Calu3 (cell line): ENCODE measurements around the gene AARS2. TPM values are rescaled to one million over a fixed set of nuclear protein-coding genes. Genes with fewer than 3 reads are reported as not detected.

Source experiments
- BruUV-seq: library from RNA; stranded (reverse); fragments of 400-500 nt; replicated peaks from 2 replicates; lab custom pipeline; 2021; lab: Mats Ljungman, UMichigan
- CTCF ChIA-PET: fragments of 300-600 bp; sonication (Branson Sonifier 250); formaldehyde crosslinking; loops from one replicate; lab custom pipeline; 2022; ENCODE audit warnings: antibody characterized with exemption; lab: Charles Lee
- DNase-seq: peaks from one replicate; pipeline ENCODE4 v3.0.0; 2022
- H3K27ac Mint-ChIP-seq: one replicate; pipeline ENCODE4 v1.8.0; 2022; ENCODE audit warnings: mixed read lengths; ENCODE audit not compliant: unreplicated experiment
- H3K27me3 Mint-ChIP-seq: one replicate; pipeline ENCODE4 v1.8.0; 2022; ENCODE audit warnings: mixed read lengths; ENCODE audit not compliant: unreplicated experiment
- H3K36me3 Mint-ChIP-seq: one replicate; pipeline ENCODE4 v1.8.0; 2022; ENCODE audit warnings: mild to moderate bottlenecking, moderate library complexity, mixed read lengths; ENCODE audit not compliant: insufficient read depth, unreplicated experiment
- H3K4me1 Mint-ChIP-seq: one replicate; pipeline ENCODE4 v1.8.0; 2022; ENCODE audit warnings: mild to moderate bottlenecking, low read depth, mixed read lengths; ENCODE audit not compliant: unreplicated experiment
- H3K4me3 Mint-ChIP-seq: one replicate; pipeline ENCODE4 v1.8.0; 2022; ENCODE audit warnings: mild to moderate bottlenecking, low read depth, moderate library complexity, mixed read lengths; ENCODE audit not compliant: unreplicated experiment
- H3K9me3 Mint-ChIP-seq: one replicate; pipeline ENCODE4 v1.8.0; 2022; ENCODE audit warnings: low read depth, mixed read lengths; ENCODE audit not compliant: unreplicated experiment
- intact Hi-C: fragments of 100-400 bp; cut with micrococcal nuclease; formaldehyde crosslinking; loops from one replicate; pipeline ENCODE4 v1.10.0; 2022; ENCODE audit not compliant: unreplicated experiment
- total RNA-seq: library from RNA; stranded (reverse); gene quantifications from 2 replicates; pipeline ENCODE4 v1.2.3, GENCODE V29; 2022
- TF ChIP-seq, protein P1 (sequence below): fragments of 200-600 bp; IDR thresholded peaks from one replicate; pipeline ENCODE4 v1.8.0; 2022; ENCODE audit warnings: antibody characterized with exemption; ENCODE audit not compliant: unreplicated experiment

AARS2 gene
- total RNA-seq, 1 experiment from 2014 or later: 37.5 TPM

DNA sequence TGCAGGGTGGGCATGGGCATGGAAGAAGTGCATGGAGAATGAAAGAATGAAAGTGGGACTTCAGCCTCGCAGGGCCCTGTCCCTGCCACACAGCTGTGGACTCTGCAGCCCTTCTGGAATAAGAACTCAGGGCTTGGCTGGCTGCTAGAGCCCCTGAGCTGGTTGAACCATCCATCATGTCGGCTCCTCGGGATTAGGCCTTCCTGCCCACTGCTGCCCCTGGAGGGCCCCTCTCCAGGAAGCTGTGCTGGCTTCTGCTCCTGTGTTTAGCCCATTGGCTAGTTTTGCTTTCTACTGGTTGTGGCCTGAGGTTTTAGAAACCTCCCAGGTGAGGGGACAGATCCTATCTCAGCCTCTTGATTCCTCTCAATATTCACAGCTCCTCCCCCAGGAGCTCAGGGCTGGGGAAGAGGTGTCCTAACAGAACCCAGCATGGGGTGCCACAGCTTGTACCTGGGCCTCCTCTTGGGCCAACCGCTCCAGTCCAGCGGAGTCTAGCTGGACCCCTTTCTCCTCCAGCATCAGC is 7.9 kb downstream of the AARS2 start:
- Mint-ChIP-seq H3K4me1 (no peaks in the 10 kb centered on the region), H3K27ac (no peak overlapping the region), H3K4me3 (no peak overlapping the region), H3K27me3 (no peaks in the 10 kb centered on the region), H3K9me3 (no peaks in the 10 kb centered on the region), H3K36me3 (peaks cover 42% of the 10 kb centered on the region)
- intact Hi-C loops: loop anchor here (2.0 kb wide), 1 partner anchor 36 kb away; no protein-coding TSS in a partner anchor
- TF ChIP-seq, protein P1, sequence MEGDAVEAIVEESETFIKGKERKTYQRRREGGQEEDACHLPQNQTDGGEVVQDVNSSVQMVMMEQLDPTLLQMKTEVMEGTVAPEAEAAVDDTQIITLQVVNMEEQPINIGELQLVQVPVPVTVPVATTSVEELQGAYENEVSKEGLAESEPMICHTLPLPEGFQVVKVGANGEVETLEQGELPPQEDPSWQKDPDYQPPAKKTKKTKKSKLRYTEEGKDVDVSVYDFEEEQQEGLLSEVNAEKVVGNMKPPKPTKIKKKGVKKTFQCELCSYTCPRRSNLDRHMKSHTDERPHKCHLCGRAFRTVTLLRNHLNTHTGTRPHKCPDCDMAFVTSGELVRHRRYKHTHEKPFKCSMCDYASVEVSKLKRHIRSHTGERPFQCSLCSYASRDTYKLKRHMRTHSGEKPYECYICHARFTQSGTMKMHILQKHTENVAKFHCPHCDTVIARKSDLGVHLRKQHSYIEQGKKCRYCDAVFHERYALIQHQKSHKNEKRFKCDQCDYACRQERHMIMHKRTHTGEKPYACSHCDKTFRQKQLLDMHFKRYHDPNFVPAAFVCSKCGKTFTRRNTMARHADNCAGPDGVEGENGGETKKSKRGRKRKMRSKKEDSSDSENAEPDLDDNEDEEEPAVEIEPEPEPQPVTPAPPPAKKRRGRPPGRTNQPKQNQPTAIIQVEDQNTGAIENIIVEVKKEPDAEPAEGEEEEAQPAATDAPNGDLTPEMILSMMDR: no peak
- no peak for DNase-seq
- no TSS peak for BruUV-seq
- CTCF ChIA-PET: interaction anchor here (0.6 to 3.9 kb wide), 9 partner anchors 8 to 594 kb away, joined by 3 to 25 read pairs (median 3); partner anchors contain the start of gene AARS2

DNA sequence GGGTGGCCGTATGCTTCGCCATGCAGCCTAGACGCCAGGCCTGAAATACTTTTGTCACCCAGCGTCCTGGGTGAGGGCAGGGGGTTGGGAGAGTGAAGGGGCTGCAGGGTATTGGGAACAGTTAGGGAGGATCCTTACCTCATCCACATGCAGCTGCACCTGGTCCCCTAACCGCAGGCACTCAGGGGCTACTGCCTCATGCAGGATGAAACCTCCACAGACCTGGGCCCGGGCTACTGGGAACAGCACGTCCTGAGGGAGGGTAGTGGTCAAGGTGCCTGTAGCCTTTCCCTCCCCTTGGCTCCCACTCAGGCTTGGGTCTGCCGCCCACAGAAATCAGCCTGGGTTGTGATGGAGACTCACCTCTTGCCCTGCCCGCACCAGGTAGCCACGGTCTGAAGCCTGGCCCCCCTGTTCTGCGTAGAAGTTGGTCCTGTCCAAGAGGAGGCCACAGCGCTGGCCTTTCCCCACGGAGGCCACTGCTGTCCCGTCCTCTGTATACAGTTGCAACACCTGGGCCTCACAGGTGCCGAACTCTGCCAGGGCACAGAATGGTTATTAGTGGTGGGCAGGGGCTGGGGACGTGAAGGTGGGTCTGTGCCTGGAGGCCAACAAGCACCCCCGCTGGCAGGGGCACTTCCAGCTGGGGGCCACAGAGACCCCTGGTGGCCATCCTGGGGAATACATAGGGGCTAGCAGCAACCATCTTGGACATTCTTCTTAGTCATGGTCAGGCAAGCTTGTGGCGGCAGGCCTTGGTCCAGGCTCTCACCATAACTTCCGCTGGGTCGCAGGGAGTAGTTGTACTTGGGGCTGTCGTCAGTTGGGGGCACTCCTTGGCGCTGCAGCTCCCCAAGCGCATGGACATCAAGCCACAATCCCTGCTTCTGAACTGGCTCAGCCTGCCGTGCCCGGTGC is 8.6 kb downstream of the AARS2 start:
- no peak overlapping the region for H3K27ac Mint-ChIP-seq
- no peak overlapping the region for H3K4me3 Mint-ChIP-seq
- intact Hi-C loops: loop anchor here (2.0 kb wide), 1 partner anchor 36 kb away; no protein-coding TSS in a partner anchor
- CTCF ChIA-PET: interaction anchor here (0.8 to 3.9 kb wide), 7 partner anchors 9 to 209 kb away, joined by 3 to 25 read pairs (median 3); partner anchors contain the start of gene AARS2
- H3K36me3 Mint-ChIP-seq: peaks cover 38% of the 10 kb centered on the region
- no TSS peak for BruUV-seq
- H3K4me1 Mint-ChIP-seq: no peaks in the 10 kb centered on the region
- no peaks in the 10 kb centered on the region for H3K9me3 Mint-ChIP-seq
- TF ChIP-seq, protein P1: peak; percentile 88
- peaks cover 2% of the 10 kb centered on the region for H3K27me3 Mint-ChIP-seq
- DNase-seq: peak; percentile 62

DNA sequence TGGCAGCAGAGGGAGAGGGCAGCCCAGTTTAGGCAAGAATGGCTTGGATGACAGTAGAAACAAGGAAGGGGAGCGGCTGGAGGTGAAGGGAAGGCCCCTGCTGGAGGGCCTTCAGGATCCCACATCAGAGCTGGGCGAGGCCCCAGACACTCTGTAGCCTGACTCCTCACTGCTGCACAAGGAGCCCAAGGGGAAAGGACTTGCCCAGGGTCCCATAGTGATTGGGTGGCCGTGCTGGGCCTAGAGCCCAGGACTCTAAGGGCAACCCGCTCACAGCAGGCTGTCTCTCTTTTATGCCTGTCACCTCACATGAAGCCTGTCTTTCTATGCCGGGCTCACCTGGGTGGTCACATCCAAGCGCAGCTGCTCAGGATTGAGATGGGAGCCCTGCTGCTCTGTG is 9.3 kb downstream of the AARS2 start:
- TF ChIP-seq, protein P1: no peak
- no peaks in the 10 kb centered on the region for H3K4me1 Mint-ChIP-seq
- H3K4me3 Mint-ChIP-seq: no peak overlapping the region
- CTCF ChIA-PET: interaction anchor here (1.8 to 3.9 kb wide), 2 partner anchors 9 to 36 kb away, joined by 8 to 25 read pairs; partner anchors contain the start of gene AARS2
- intact Hi-C loops: loop anchor here (2.0 kb wide), 1 partner anchor 35 kb away; no protein-coding TSS in a partner anchor
- no peak for DNase-seq
- BruUV-seq: no TSS peak
- H3K9me3 Mint-ChIP-seq: no peaks in the 10 kb centered on the region
- H3K27ac Mint-ChIP-seq: no peak overlapping the region
- H3K27me3 Mint-ChIP-seq: peaks cover 9% of the 10 kb centered on the region
- peaks cover 40% of the 10 kb centered on the region for H3K36me3 Mint-ChIP-seq

DNA sequence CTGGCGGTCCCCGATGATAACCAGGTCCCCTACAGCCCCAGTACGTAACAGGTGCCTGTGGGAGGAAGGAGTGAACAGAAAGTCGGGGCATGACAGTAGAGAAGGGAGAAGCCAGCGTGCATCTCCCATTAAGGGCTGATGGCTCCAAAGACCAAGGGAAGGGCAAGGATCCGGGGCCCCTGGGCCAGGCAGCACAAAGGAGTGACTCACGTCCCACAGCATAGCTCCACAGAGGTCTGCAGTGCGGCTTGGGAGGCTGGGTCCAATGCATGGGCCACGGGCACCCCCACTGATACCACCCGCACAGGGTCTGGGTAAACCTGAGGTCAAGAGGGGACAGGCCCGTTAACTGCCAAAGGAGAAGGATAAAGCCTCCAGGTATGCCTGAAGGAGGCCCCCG is 10.3 kb downstream of the AARS2 start:
- H3K27me3 Mint-ChIP-seq: peaks cover 19% of the 10 kb centered on the region
- H3K4me1 Mint-ChIP-seq: no peaks in the 10 kb centered on the region
- intact Hi-C loops: no loop called here
- TF ChIP-seq, protein P1: no peak
- no peaks in the 10 kb centered on the region for H3K9me3 Mint-ChIP-seq
- H3K4me3 Mint-ChIP-seq: no peak overlapping the region
- H3K27ac Mint-ChIP-seq: no peak overlapping the region
- DNase-seq: no peak
- H3K36me3 Mint-ChIP-seq: peaks cover 42% of the 10 kb centered on the region
- no TSS peak for BruUV-seq
- CTCF ChIA-PET: interaction anchor here (1.7 to 3.9 kb wide), 2 partner anchors 10 to 35 kb away, joined by 5 to 25 read pairs; partner anchors contain the start of gene AARS2
